ENCODE measurements around the gene SEC24C. TPM values are rescaled to one million over a fixed set of nuclear protein-coding genes. Genes with fewer than 3 reads are reported as not detected.

SEC24C gene
- total and polyA plus RNA-seq, 2 of the 13 experiments (the other 11 are each of a cell fraction or from before 2014, with no cell fraction given) = 63.1 to 66.4 TPM

DNA sequence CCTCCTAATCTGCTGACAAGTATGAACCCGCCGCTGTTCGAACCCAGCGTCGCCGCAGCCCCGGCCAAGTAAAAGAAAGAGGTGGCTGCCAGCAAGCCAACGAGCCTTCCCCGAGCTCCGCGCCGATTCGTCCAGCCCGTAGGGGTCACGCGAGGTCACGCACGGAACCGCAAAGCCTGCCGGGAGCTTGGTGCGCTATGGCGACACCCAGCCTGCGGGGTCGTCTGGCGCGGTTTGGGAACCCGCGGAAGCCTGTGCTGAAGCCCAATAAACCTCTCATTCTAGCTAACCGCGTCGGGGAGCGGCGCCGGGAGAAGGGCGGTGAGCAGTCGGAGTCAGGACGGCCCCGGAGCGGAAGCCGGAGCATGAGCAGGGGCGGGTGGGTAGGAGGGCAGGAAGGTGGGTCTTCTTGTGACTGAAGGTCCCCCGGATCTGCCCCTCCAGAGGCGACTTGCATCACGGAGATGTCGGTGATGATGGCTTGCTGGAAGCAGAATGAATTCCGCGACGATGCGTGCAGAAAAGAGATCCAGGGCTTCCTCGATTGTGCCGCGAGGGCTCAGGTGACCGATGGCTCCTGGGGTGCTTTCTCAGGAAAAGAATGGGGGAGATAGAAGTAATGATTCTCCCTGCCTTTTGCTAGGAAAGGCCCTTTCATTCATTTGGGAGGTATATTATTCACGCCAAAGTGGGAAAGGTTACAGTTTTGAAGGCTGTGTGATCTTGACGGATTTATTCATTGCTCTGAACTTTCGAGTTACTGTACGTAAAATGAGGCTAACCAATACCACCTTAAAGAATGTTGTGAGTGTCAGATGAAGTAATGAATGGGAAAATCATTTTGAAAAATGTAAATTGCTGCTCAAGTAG lies 37.9 kb downstream of the SEC24C start, which contains the start of gene CHCHD1 (continued):
- TF ChIP-seq, protein P1, sequence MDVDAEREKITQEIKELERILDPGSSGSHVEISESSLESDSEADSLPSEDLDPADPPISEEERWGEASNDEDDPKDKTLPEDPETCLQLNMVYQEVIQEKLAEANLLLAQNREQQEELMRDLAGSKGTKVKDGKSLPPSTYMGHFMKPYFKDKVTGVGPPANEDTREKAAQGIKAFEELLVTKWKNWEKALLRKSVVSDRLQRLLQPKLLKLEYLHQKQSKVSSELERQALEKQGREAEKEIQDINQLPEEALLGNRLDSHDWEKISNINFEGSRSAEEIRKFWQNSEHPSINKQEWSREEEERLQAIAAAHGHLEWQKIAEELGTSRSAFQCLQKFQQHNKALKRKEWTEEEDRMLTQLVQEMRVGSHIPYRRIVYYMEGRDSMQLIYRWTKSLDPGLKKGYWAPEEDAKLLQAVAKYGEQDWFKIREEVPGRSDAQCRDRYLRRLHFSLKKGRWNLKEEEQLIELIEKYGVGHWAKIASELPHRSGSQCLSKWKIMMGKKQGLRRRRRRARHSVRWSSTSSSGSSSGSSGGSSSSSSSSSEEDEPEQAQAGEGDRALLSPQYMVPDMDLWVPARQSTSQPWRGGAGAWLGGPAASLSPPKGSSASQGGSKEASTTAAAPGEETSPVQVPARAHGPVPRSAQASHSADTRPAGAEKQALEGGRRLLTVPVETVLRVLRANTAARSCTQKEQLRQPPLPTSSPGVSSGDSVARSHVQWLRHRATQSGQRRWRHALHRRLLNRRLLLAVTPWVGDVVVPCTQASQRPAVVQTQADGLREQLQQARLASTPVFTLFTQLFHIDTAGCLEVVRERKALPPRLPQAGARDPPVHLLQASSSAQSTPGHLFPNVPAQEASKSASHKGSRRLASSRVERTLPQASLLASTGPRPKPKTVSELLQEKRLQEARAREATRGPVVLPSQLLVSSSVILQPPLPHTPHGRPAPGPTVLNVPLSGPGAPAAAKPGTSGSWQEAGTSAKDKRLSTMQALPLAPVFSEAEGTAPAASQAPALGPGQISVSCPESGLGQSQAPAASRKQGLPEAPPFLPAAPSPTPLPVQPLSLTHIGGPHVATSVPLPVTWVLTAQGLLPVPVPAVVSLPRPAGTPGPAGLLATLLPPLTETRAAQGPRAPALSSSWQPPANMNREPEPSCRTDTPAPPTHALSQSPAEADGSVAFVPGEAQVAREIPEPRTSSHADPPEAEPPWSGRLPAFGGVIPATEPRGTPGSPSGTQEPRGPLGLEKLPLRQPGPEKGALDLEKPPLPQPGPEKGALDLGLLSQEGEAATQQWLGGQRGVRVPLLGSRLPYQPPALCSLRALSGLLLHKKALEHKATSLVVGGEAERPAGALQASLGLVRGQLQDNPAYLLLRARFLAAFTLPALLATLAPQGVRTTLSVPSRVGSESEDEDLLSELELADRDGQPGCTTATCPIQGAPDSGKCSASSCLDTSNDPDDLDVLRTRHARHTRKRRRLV (CRISPR knock-in tag; IDR thresholded peaks at IDR 0.05) = no peak
- TF ChIP-seq RXRA (CRISPR knock-in tag; IDR thresholded peaks at IDR 0.05) (peak; percentile 97), GATA4 (IDR thresholded peaks at IDR 0.05; ENCODE audit: borderline replicate concordance, low read depth) (peak; percentile 71; the same call in 1 of the 2 replicates), KLF9 (CRISPR knock-in tag; IDR thresholded peaks at IDR 0.05; ENCODE audit: low read depth) (0 out of 2 replicates have a peak, but pooled peaks have one; percentile 80), ZNF350 (CRISPR knock-in tag; IDR thresholded peaks at IDR 0.05; ENCODE audit: borderline replicate concordance, low read depth) (peak; percentile 82; the same call in 1 of the 2 replicates), SIN3B (IDR thresholded peaks at IDR 0.05; ENCODE audit: low read length) (peak; percentile 66; the same call in 1 of the 2 replicates), CREM (IDR thresholded peaks at IDR 0.05) (peak; percentile 66; the same call in 1 of the 2 replicates), CREM (CRISPR knock-in tag; IDR thresholded peaks at IDR 0.05) (no peak), XBP1 (CRISPR knock-in tag; IDR thresholded peaks at IDR 0.05) (no peak), RFXAP (CRISPR knock-in tag; IDR thresholded peaks at IDR 0.05; ENCODE audit: borderline replicate concordance) (peak; percentile 68; the same call in 1 of the 2 replicates), ZNF670 (CRISPR knock-in tag; IDR thresholded peaks at IDR 0.05; ENCODE audit: borderline replicate concordance) (peak; percentile 74; the same call in 1 of the 2 replicates), YY1 (IDR thresholded peaks at IDR 0.05; ENCODE audit: insufficient read depth, insufficient replicate concordance, low read depth, low read length) (peak; percentile 94), PRPF4 (IDR thresholded peaks at IDR 0.05; ENCODE audit: low read depth, low read length, poor library complexity, severe bottlenecking) (no peak), POLR2A (IDR thresholded peaks at IDR 0.05; ENCODE audit: insufficient read depth in 1 of 2, low read depth in 2 of 2, low read length in 2 of 2) (peak; percentile 75 to 92), AHR (CRISPR knock-in tag; IDR thresholded peaks at IDR 0.05) (peak; percentile 81; the same call in 1 of the 2 replicates), KLF16 (CRISPR knock-in tag; IDR thresholded peaks at IDR 0.05) (peak; percentile 39 to 52; a peak in 1 of 4 replicates), JDP2 (CRISPR knock-in tag; IDR thresholded peaks at IDR 0.05; ENCODE audit: borderline replicate concordance) (no peak)
- TF ChIP-seq, protein P2, sequence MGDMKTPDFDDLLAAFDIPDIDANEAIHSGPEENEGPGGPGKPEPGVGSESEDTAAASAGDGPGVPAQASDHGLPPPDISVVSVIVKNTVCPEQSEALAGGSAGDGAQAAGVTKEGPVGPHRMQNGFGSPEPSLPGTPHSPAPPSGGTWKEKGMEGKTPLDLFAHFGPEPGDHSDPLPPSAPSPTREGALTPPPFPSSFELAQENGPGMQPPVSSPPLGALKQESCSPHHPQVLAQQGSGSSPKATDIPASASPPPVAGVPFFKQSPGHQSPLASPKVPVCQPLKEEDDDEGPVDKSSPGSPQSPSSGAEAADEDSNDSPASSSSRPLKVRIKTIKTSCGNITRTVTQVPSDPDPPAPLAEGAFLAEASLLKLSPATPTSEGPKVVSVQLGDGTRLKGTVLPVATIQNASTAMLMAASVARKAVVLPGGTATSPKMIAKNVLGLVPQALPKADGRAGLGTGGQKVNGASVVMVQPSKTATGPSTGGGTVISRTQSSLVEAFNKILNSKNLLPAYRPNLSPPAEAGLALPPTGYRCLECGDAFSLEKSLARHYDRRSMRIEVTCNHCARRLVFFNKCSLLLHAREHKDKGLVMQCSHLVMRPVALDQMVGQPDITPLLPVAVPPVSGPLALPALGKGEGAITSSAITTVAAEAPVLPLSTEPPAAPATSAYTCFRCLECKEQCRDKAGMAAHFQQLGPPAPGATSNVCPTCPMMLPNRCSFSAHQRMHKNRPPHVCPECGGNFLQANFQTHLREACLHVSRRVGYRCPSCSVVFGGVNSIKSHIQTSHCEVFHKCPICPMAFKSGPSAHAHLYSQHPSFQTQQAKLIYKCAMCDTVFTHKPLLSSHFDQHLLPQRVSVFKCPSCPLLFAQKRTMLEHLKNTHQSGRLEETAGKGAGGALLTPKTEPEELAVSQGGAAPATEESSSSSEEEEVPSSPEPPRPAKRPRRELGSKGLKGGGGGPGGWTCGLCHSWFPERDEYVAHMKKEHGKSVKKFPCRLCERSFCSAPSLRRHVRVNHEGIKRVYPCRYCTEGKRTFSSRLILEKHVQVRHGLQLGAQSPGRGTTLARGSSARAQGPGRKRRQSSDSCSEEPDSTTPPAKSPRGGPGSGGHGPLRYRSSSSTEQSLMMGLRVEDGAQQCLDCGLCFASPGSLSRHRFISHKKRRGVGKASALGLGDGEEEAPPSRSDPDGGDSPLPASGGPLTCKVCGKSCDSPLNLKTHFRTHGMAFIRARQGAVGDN (CRISPR knock-in tag; IDR thresholded peaks at IDR 0.05) = peak; percentile 99
- TF ChIP-seq, protein P3, sequence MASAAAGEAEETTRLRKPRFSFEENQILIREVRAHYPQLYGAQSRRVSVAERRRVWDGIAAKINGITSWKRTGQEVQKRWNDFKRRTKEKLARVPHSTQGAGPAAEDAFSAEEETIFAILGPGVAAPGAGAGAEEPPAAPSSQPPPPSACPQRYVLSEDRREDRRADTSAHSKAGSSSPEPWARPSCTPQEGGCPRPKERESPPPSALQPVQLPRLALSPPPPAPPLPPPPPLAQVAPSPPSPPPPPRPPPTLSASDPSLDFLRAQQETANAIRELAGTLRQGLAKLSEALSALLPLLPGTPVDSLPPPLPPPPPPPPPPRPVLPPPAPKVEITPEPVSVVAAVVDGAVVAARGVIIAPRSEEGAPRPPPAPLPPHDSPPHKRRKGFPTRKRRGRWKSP (CRISPR knock-in tag; IDR thresholded peaks at IDR 0.05) = peak; percentile 89

All from HepG2 (cell line).